AG09319 (cell line): ENCODE measurements around the gene TMEM201.

Experiments used
- DNase-seq: peaks from one replicate; pipeline ENCODE4 v3.0.0-alpha.2; 2010; ENCODE audit warnings: low read depth; ENCODE audit errors: extremely low read depth
- CTCF ChIP-seq: IDR thresholded peaks from 2 replicates; pipeline ENCODE4 v1.5.1; 2011; ENCODE audit warnings: low read depth, mild to moderate bottlenecking, inconsistent platforms, low read length, moderate library complexity

The TMEM201 gene

DNA sequence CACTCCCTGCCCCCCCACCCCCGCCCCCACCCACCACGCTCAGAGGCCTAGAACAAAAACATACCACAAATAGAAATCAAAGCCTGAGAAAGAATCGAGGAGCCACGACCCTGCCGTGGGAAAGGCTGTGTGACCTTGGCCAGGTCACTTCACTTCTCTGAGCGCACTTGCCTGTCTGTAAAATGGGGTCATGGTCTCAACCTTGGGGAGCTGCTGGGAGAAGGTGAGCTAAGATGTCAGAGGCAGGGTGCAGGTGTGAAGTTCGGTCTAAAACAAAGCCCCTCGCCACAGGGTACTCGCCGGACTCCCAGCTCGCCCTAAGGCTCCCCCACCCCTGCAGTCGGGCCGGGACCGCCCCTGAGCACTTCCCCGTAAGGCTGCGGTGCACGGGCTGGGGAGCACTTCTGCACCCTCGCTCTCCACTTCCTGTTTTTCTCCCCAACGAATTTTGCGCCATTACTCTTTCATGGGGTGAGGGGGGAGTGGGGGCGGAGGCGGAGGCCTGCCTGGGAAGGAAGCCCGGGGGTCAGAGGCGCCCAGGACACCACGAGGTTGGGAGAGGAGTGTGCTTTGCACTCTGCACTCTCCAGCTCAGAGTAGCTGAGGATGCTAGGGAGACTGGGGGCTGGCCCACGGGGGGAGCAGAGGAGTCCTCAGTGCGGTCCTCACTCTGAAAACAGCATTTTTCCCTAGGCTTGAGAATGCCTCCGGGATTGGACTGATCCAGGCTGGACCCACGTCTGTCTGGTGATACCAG lies 40.9 kb downstream of the TMEM201 start:
- TF ChIP-seq CTCF: no peak
- no peak for DNase-seq

DNA sequence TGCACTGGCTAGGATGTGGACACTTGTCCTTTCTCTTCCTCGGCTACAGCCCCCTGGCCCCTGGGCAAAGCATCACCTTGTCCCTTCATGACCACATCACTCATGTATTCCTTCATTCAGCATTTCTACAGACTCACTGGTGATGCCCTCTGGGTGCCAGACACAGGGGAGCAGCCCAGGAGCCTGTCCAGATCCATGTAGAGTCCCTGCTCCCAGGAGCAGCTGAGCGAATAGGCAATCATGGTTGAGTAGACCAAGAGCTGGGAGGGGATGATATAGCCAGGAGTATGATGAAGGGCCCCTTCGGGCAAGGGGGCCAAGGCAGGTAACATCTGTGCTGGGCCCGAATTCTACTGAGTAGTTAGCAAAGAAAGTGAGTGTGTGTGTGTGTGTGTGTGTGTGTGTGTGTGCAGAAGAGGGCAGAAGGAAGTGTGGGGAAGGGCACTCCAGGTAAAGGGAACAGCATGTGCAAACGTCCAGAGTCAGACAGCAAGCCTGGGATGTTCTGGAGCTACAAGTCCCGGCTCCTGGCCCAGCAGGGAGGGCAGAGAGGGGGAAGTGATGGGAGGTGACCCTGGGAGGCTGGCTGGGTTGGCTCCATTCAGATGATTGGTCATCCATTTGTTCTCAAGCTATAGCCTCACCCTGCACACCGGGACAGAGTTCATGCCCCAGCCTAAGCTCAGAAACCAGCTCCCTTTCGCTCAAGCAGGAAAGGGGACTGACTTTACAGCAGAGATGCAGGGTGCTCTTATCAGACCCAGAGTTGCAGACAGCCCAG lies 41.8 kb downstream of the TMEM201 start:
- TF ChIP-seq CTCF: no peak
- no peak for DNase-seq

- TF ChIP-seq CTCF: no peak
- no peak for DNase-seq
These were observed 42.9 kb downstream of the TMEM201 start for GRCh38 chr1:9631613-9632012.

- DNase-seq: no peak
- no peak for TF ChIP-seq CTCF
These were observed 44.8 kb downstream of the TMEM201 start for GRCh38 chr1:9633493-9633892.

DNA sequence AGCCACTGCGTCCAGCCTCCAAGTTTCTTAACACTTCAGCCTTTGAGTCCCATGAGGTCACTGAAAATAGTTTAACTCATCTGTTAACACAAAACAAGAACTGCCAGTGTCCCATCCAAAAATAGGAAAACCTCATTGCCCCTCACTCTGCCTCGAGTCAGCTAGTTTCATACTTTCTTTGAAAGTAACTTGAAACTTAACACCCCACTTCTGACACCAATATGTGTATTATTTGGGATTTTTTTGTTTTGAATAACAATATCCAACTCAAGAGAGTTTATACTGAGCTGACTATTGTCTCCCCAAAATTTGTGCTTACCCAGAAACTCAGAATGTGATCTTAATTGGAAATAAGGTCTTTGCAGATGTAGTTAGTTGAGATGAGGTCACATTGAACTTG lies 45.9 kb downstream of the TMEM201 start:
- no peak for TF ChIP-seq CTCF
- no peak for DNase-seq

DNA sequence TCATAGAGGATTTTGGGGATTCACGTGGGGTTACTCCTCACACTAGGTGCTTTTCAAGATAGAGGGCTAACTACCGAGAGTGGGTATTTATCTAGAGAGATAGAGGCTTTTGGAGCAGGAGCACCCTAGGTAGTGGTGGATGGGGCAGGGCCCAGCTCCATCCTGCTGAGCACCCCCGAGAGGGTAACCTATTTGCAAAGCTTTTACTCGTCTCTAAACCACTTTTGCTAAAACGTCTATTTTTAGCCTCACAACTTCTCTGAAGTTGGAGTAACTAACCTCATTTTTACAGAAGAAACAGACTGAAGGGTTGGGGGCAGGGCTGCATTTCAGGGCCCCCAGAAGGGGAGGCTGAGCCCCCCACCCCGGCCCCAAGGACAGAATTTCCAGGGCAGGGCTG lies 50.5 kb downstream of the TMEM201 start:
- no peak for TF ChIP-seq CTCF
- no peak for DNase-seq
